SHP77 (cell line): ENCODE data around the gene ABCA7.
A peak's percentile ranks its signal among the peaks of the same experiment; 100 is the strongest.
"Not testable (repeated sequence)": the region's sequence is repeated elsewhere in the genome, so short reads cannot be mapped to it uniquely, and the experiment has no call there.

Experiments used
- DNase-seq, 2 experiments: peaks; one replicate each; lab custom pipeline; 2025; lab: John Stamatoyannopoulos, UW

Gene ABCA7

GRCh38 chr19:1105873-1106840, 66.2 kb downstream of the ABCA7 start:
- no peak for DNase-seq

GRCh38 chr19:1106841-1107660, 67.1 kb downstream of the ABCA7 start:
- no peak for DNase-seq

- DNase-seq = no peak
Measured at GRCh38 chr19:1107661-1108261, 67.9 kb downstream of the ABCA7 start.

- DNase-seq = no peak
Measured at GRCh38 chr19:1108291-1109031, 68.6 kb downstream of the ABCA7 start.

GRCh38 chr19:1109032-1109551, 69.2 kb downstream of the ABCA7 start:
- no peak for DNase-seq

- DNase-seq = no peak
Measured at GRCh38 chr19:1109697-1110671, 70.1 kb downstream of the ABCA7 start.

GRCh38 chr19:1110809-1111640, 71.1 kb downstream of the ABCA7 start:
- DNase-seq = no peak

GRCh38 chr19:1111641-1112267, 71.8 kb downstream of the ABCA7 start:
- DNase-seq = no peak

- DNase-seq = no peak
Measured at GRCh38 chr19:1112268-1113029, 72.5 kb downstream of the ABCA7 start.

GRCh38 chr19:1113030-1113985, 73.4 kb downstream of the ABCA7 start:
- DNase-seq = peak; percentile 84 to 85

- no peak for DNase-seq
Measured at GRCh38 chr19:1113986-1114483, 74.1 kb downstream of the ABCA7 start.

- not testable (repeated sequence) for DNase-seq
Measured at GRCh38 chr19:1114728-1115127, 74.8 kb downstream of the ABCA7 start.
